SK-N-SH (cell line): Measurements from ENCODE around the gene ZNF516.

ENCODE experiments used
- CTCF ChIP-seq: fragments of 200-600 bp; sonication (generic); IDR thresholded peaks from 2 replicates; pipeline ENCODE4 v1.6.1; 2017; ENCODE audit warnings: antibody characterized with exemption, mild to moderate bottlenecking, moderate library complexity
- RCOR1 ChIP-seq: fragments of 150-350 bp; IDR thresholded peaks from 2 replicates; pipeline ENCODE4 v1.6.1; 2017; ENCODE audit warnings: antibody characterized with exemption, low read length
- TCF12 ChIP-seq: IDR thresholded peaks from 2 replicates; pipeline ENCODE4 v1.4.0; 2012

GRCh38 chr18:76518860-76519538 is 24.0 kb upstream of the ZNF516 start:
- no peak for TF ChIP-seq TCF12
- no peak for TF ChIP-seq RCOR1
- no peak for TF ChIP-seq CTCF
